Hippocampal formation (tissue), 2 donors: ENCODE results near the gene COL4A4.
"Not testable (repeated sequence)": the region's sequence is repeated elsewhere in the genome, so short reads cannot be mapped to it uniquely, and the experiment has no call there.

Experiments used
- DNase-seq, 2 donors: peaks; one replicate each; lab custom pipeline; 2025; lab: John Stamatoyannopoulos, UW

COL4A4 gene

DNA sequence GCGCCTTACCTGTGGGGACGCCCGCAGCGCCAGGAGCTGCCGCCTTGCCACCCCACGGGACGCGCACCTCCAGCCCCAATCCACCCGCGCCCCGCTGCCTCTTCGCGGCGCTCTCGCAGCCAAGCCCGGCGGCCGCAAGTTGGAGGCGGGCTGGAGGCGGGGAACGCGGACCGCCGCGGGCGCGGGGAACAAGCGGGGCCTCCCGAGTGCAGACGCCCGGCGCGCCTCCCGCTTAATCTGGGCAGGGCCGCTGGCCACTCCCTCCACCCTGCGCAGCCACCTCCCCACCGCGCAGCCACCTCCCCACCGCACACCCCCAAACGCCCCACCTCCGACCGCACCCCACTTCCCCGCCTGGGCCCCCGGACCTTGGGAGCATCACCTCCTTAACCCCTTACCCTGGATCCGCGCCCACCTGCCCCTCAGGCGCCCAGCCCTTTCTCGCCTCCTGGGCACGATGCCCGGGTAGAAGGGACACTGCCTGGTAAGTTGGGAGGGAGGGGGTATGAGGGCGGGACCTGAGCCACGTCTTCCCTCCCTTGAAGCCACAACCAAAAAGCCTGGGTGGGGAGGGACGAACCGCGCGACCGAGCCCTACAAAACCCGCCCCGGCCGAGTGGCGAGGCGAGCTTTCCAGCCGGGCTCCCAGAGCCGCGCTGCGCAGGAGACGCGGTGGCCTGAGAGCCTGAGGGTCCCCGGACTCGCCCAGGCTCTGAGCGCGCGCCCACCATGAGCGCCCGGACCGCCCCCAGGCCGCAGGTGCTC is at the start of gene COL4A4, which contains the start of gene COL4A3:
Gene COL4A4 (minus strand): TSS at position 208 of the 765 bp plus-strand sequence. CDS start 16,722 bp downstream, outside the sequence.
Gene COL4A3 (plus strand): TSS at position 627 of the 765 bp plus-strand sequence. CDS start 103 bp downstream, at position 730.
- no peak for DNase-seq

DNA sequence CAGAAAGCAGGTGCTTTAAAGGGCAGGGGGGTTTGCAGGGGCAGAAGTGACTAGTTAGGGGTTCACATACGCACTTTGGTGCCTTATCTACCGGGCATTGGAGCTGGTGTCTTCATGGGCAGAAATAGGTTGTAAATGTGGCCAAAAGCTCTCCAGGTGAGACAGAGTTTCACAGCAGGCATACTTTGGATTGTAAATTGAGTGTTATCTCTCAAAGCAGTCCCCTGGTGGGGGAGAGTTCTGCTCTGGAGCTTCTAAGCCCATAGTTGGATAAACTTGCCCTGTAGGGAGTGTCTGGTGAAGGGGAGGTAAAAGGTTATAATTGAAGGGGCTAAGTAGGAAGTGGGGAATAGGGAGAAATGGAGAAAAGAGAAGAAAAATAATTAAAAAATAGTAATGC is 43.6 kb upstream of the COL4A4 start:
- DNase-seq, result no peak

DNA sequence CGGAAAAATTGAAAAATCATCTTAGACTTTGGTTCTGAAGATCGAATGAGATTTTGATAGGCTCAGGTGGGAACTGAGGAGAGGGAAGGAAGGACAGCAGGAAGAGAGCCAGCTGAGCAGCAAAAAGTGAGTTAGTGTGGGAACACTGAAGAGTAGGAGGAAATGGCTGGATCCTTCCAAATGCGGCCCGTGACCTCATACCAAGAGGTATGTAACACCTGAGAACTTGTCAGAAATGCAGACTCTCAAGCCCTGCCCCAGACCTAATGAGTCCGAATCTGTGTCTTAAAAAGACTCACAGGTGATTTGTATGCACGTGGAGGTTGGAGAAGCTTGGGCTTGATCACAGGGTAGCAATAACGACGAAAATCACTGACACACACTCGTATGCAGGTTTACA is 42.4 kb upstream of the COL4A4 start:
- DNase-seq, result no peak

DNA sequence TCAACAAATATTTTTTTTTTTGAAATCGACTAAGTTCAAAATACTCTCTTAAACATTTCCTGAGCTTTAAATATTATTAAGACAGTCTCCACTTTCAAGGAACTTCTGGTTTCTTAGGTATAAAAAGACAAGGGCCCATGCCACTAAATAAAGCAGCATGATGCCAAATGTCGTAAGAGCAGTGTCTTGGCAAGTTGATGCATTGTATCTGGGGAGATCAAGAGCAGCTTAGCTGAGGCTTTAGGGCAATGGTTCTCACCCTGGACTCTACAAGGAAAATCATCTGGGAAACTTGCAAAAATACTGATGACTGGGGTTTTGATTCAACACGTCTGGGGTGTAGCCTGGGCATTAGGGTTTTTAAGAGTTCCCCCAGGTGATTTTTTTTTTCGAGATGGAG is 41.7 kb upstream of the COL4A4 start:
- DNase-seq, result no peak

DNA sequence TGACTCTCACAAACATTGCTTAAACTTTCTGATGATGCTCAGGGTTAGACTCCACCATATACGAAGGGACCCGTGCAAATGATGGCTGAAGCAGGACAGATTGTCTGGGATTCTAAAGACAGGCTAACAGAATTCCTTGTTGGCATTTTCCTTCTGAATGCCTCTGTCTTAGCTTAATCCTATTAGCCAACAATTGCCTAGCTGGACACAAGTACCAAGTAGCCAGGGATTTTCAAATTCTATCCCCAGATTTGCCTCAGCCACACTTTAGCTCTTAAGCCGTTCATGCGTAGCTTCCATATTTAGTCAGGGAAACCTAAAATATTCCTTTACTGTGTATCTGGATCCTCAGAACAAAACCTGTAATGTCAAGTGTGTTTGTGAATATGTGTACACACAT is 40.4 kb upstream of the COL4A4 start:
- DNase-seq, result no peak

DNA sequence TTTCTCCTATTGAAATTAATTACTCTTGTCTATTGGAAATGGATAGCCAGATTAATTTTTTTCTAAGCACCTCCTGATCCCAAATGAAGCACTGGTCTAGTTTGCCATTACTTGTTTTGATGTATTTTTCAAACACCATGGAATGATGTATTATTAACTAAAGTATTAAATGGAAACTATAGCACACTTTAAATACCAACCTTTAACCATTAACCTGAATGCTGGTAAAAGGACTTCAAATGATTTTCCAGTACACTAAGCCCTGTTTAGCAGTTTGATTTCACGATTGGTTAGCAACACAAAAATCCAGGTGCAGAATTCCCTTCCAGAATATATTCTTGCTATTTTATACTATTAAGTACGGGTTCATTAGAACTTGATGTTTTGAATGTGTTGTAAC is 37.8 kb upstream of the COL4A4 start:
- DNase-seq, result no peak

DNA sequence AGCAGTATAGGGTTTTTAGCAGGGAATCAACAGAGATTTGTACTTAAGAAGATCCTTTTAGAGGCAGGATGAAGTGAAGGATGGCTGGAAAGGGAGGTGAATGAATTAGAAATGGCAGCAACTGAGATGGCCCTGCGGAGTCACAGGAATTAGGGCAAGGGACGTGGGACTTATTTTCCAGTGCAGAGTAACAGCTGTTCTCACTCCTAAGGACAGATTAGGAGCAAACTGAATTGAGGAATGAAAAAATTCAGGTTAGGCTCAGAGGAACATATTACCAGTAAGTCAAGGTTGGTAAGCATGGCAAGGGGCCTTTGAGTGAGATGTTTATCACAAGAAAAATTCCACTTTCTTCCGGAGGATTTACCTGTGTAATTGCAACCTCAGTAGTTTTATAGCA is 34.9 kb upstream of the COL4A4 start:
- no peak for DNase-seq

DNA sequence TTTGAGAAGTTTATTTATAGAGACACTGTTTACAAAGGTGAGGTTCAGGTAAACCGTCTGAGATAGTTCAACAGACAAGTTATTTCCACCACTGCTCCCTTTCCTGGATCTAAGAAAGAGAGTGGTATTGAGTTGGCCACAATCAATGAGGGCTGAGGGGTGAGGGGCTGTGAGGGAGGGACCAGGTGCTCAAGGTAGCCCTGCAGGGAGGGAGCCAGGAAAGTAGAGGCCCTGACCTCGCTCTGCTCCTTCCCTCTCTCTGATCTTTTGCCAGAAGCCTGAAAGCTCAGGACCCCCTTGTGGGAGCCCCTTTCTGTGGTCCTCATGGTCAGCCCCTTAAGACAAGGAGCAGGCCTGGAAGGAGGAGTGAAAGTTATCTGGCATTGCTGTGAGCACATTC is 30.2 kb upstream of the COL4A4 start:
- DNase-seq, result no peak

DNA sequence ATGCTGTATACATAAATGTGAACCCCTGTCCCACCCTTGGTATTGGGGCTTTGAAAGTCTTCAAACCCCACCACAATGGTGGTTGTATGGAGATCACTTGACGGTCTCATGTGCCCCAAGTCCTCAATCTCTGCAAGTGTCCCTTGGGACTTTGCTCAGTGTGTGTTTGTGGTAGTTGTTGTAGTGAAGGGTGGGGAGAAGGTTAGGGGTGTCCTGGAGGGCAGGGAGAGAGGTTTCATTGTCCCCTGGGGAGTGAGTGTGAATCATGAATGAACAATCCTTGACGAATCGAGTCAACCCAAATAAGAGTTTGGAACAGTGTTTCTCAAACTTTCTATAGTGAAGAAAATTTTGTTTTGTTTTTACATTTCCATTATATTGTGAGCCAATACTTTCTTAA is 28.5 kb upstream of the COL4A4 start:
- no peak for DNase-seq

DNA sequence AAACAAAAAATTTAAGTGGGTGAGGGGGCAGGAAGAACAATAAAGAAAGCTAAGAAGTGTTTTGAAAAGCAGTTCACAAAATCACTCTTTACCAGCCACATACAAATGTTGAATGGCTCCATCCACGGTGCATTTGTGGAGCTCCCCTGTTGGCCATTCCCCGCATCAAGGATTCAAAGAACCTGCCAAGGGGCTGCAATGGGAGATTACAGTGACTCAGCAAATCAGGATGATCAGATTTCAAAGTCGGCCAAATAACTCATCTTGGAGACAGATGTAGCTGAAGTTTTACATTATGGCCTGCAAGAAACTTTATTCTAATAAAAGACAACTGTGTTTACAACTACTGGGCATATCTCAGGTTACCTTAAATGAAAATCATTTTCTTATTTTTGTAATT is 27.4 kb upstream of the COL4A4 start:
- no peak for DNase-seq

DNA sequence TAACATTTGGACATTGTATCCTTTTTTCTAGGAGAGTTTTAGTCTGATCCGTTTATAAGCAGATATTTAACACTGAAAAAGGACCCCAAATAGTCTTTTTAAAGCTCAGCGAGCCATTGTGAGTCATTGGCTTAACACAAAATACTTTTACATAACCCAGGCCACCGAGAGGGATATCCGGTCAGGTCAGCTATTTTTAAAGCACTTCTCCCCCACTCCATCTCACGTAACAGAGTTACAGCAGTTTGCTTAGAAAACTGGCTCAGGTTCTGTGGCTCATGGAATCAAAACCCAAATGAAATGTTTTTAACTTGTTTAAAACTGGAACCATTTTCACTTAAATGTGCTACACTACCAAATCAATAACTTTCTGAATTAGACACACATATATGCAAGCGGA is 24.3 kb upstream of the COL4A4 start:
- DNase-seq, result no peak

DNA sequence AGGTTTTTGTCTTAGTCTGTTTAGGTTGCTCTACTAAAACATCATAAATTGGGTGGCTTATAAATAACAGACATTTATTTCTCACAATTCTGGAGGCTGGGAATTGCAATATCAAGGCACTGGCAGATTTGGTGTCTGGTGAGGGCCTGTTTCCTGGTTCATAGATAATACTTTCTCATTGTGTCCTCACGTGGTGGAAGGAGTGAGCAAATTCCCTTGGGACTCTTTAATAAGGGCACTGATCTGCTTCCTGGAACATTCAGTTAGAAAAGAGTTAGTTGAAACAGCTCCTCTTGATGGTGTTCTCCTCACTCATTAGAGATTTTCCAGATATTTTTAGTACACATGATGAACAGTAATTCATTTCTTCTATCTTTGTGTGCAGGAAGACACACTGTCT is 22.7 kb upstream of the COL4A4 start:
- DNase-seq, result no peak

DNA sequence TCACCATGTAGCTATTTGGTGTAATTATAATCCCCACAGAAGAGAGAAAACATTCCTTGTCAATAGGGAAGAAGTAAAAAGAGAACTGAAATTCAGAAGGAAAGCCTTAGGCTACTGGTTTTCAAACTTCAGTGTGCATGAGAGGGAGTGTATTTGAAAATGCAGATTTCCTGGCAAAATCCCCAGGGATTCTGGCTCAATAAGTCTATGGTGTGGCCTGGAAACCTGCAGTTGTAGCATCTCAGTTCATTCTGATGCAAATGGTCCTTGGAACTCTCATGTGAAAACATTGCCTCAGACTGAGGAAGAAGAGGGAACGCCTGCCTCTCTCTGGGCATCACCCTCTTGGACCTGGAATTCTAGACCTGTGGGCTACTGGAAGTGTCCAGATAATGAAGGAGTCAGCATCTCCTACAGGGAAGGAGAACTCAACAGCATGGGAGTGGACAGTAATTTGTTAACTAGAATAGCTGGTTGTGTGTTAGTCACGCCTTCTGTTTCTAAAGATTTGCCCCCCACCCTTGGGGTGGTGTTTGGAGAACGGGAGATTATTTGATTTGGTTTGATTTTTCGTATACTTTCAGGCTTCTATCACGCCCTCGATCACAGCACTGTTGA is 21.7 kb upstream of the COL4A4 start:
- DNase-seq, result no peak

DNA sequence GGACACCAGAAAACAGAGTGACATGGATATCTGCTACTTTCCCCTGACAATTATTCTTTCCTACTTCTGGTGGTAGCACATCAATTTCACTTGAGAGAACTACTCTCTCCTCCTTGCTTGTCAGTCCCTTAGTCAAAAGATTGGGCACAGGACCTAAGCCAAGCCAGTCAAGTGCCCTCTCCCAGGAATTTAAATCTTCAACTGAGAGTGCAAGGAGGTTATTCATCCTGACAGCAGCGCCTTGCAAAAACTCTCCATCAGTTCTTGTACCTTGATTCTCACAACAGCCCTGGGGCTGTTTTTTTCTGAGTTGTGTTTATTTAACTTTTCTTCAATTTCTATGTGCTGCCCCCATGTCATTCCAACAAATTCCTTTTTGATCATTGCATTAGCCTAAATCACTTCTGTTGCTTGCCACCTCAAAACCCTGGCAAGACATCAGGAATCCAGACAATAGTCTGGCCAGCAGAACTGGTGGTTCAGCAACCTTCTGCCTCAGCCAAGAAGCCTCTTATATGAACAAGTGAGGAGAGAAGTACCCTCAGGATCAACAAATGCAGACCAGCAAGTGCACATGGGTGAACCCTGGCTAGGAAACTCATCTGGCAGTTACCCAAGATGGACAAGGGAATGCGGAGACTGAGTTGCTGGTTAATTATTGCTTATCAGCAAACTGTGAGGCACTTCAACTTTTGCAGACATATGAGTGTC is 19.8 kb upstream of the COL4A4 start:
- DNase-seq, result no peak

DNA sequence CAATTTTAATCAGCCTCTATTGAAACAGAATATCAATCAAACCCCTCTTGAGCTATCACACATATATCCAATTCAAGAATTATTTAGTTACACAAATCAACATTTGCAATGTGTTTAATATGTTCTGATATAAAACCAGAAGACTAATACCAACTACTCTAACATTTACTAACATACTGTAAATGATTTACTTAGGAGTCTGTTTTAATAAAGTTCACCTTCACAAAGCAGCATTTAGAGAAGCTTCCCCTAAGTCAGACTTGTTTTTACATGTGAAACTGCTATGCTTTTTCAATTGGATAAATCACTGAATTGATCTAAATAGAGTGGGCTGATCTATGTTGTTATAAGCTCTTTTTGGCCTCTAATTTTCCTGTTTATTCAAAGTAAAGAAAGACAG is 18.8 kb upstream of the COL4A4 start:
- no peak for DNase-seq

DNA sequence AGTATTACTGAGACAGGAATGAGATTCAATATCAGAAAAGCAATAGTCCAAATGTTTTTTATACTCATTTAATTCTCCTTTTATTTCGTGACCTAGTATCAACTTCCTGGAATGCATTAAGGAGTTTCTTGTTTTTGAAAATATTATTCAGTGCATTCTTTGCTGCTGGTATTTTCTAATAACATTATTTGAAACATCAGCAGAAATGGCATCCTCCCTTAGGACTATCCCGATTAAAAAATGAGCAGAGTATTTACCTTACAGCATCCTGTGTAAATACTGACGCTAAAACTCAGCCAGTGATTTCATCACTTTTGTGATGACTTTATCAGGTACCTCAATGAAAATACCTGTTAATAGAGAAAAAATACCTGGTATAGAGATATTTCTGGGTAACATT is 16.8 kb upstream of the COL4A4 start:
- DNase-seq, result no peak

DNA sequence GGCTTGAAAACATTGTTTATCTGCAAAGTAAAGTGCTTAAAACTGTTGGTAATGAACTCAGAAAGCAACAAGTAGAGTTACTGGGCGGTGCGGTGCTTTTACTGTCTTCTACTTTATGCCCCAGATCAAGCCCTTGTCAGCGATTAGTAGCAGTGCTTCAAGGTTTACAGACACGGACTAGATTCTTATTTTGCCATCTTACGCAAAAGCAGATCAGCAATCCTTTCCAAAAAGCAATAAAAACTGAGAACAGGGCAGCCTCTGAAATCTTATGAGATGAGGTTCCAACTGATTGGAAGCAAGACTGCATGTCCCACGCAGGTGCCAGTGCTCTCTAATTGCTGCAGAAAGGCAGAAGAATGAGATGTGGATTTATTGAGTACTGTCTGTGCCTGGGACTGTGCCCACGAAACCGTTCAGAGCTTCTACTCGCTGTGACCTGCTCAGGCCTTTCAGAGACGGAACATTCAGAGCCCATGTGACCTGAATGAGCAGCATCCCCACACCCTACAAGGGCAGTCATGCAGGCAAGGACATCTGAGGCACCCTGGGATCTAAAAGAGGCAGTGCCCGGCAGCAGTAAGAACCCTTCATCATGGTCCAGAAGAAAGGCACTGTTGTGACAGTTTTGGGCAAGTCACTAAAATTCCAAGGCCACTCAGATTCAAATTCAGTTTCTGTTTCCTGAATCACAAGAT is 16.1 kb upstream of the COL4A4 start:
- no peak for DNase-seq

DNA sequence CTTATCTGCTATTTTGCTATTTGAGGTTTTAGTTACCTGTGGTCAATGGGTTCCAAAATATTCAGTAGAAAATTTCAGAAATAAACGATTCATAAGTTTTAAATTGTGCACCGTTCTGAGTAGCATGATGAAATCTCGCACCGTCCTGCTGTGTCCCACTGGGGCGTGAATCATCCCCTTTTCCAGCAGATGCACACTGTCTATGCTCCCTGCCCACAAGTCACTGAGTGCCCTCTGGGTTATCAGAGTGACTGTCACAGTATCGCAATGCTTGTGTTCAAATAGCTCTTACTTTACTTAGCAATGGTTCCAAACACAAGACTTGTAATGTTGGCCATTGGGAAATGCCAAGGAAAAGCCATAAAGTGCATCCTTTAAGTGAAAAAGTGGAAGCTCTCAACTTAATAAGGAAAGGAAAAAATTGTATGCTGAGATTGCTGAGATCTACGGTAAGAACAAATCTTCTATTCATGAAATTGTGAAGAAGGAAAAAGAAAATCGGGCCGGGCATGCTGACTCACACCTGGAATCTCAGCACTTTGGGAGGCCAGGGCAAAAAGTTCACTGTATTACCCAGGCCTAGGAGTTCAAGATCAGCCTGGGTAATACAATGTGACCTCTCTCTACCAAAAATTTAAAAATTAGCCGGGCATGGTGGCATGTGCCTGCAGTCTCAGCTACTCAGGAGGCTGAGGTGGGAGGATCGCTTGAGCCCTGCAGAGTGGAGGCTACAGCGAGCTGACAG is 13.8 kb upstream of the COL4A4 start:
- DNase-seq, result no peak

DNA sequence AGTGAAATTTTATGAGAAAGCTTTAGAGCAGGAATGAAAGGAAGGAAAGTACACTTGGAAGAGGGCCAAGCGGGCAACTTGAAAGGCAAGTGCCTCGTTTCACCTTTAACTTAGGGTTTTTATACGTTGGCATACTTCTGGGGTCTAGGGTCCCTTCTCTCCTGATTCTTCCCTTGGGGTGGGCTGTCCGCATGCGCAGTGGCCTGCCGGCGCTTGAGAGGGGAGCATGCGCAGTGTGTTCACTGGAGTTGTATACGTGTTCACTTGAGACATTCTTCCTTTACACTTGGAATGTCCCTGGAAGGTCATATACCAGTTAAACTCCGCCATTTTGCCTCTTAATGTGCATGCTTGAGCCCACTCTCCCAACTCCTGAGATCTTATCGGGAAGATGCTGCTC is 7.8 kb upstream of the COL4A4 start:
- not testable (repeated sequence) for DNase-seq

DNA sequence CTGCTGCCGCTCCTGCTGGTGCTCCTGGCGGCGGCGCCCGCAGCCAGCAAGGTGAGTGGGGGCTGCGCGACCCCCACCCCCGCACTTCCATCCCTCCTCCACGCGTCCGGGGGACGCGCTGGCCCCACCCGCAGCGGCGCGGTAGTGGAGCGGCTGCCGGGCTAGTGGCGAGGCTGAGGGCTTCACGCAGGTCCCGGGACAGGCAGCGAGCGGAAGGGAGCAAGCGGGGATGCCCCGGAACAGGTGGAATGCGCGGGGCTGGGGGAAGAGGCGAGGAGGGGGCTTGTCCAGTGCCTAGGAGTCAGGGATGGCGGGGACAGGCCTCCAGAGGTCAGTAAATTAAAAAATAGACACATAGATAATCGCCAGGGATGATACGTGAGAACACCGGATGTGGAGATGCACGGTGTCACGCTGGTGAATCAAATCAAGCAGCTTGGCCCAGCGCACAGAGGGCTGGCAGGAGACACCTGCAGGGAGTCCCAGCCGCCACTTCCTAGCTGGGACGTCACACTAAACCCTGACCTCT is 822 bp upstream of the COL4A4 start:
- DNase-seq, result no peak

DNA sequence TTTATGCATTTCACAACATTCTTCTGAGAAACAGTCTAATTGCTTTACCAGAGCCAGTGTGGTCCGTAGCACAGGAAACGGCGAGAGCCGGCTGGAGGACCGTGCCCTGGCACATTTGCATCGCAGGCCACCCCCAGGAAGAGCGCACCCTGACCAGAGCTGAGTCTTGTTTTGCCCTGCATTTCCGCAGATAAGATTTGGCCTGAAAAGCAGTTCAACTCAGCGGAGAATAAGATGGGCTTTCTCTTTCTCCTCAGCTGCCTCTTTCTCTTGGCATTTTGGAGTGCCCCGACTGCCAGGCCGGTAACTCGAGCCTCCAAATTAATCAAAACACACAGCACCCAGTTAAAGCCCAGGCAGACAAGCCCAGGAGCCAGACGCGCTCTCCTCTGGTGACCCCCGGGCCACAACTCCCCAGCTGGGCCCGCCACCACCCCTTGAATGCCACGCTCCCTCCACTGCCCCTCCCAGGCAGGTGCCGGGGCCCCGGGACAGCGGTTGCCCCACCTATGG is 464 bp downstream of the COL4A4 start:
- DNase-seq, result no peak
